NB4 (cell line): ENCODE results near the gene SMARCA2.

Experiments used
- DNase-seq: peaks from one replicate; pipeline ENCODE4 v3.0.0; 2010; ENCODE audit warnings: low read depth
- H3K4me3 ChIP-seq: one replicate; pipeline ENCODE4 v1.5.1; 2011; ENCODE audit warnings: mild to moderate bottlenecking, low read depth, low read length, moderate library complexity
- CTCF ChIP-seq: IDR thresholded peaks from one replicate; pipeline ENCODE4 v1.5.1; 2012; ENCODE audit warnings: low read depth, low read length
- MAX ChIP-seq: IDR thresholded peaks from 2 replicates; pipeline ENCODE4 v1.6.1; 2011; ENCODE audit warnings: low read depth, low read length
- MYC ChIP-seq: IDR thresholded peaks from 2 replicates; pipeline ENCODE4 v1.6.1; 2011; ENCODE audit warnings: low read depth, low read length
- POLR2A ChIP-seq: IDR thresholded peaks from 2 replicates; pipeline ENCODE4 v1.6.1; 2011; ENCODE audit warnings: mild to moderate bottlenecking; ENCODE audit not compliant: insufficient read length; ENCODE audit errors: extremely low read depth

The SMARCA2 gene

GRCh38 chr9:2150338-2150737 lies 135.2 kb downstream of the SMARCA2 start:
- TF ChIP-seq POLR2A (no peak), CTCF (no peak), MAX (no peak), MYC (no peak)
- no peak for DNase-seq
- H3K4me3 ChIP-seq, result no peak overlapping the region

GRCh38 chr9:2151171-2151570 lies 136.0 kb downstream of the SMARCA2 start:
- no peak for DNase-seq
- no peak for TF ChIP-seq POLR2A
- TF ChIP-seq MYC, result no peak
- TF ChIP-seq CTCF, result no peak
- no peak for TF ChIP-seq MAX

GRCh38 chr9:2152966-2153629 lies 138.0 kb downstream of the SMARCA2 start:
- no peak for DNase-seq
- TF ChIP-seq POLR2A (no peak), CTCF (no peak), MYC (no peak)
- H3K4me3 ChIP-seq, result no peak overlapping the region

More at GRCh38 chr9:2151171-2151570, 136.0 kb downstream of the SMARCA2 start:
- no peak overlapping the region for H3K4me3 ChIP-seq

- H3K4me3 ChIP-seq, result no peak overlapping the region
- TF ChIP-seq CTCF (no peak), POLR2A (no peak), MYC (no peak), MAX (no peak)
These were observed 138.6 kb downstream of the SMARCA2 start for GRCh38 chr9:2153630-2154217.

GRCh38 chr9:2154731-2155130 lies 139.6 kb downstream of the SMARCA2 start:
- DNase-seq, result no peak
- H3K4me3 ChIP-seq, result no peak overlapping the region
- no peak for TF ChIP-seq POLR2A

More at GRCh38 chr9:2153630-2154217, 138.6 kb downstream of the SMARCA2 start:
- no peak for DNase-seq

GRCh38 chr9:2155966-2156365 lies 140.8 kb downstream of the SMARCA2 start:
- DNase-seq, result no peak
- H3K4me3 ChIP-seq, result no peak overlapping the region
- TF ChIP-seq MYC, result no peak
- no peak for TF ChIP-seq CTCF
- TF ChIP-seq MAX, result no peak
- TF ChIP-seq POLR2A, result no peak
